Omental fat pad (tissue), 4 donors: Measurements from ENCODE around the gene SPATS2. TPM values are rescaled to one million over a fixed set of nuclear protein-coding genes. Genes with fewer than 3 reads are reported as not detected.
A peak's percentile ranks its signal among the peaks of the same experiment; 100 is the strongest.

Source experiments
- ATAC-seq: fragments of 150-250 bp; one replicate; pipeline ENCODE4 v1.9.1; 2016; ENCODE audit warnings: mild to moderate bottlenecking, moderate library complexity; ENCODE audit not compliant: low FRiP score
- DNase-seq: peaks from one replicate; pipeline ENCODE4 v3.0.0-alpha.2; 2019; ENCODE audit warnings: low spot score
- CTCF ChIP-seq, 3 donors: fragments of 450-650 bp; IDR thresholded peaks; one replicate each; pipeline ENCODE4 v1.5.1; 2016 to 2017; ENCODE audit warnings: antibody characterized with exemption in 3 of 3, mild to moderate bottlenecking in 3 of 3, moderate library complexity in 2 of 3
- total RNA-seq, 4 donors: library from RNA; depleted of rRNA; stranded (reverse); fragments of >200 nt; gene quantifications; one replicate each; pipeline ENCODE4 v1.1.0, GENCODE V29; 2016

Gene SPATS2
- total RNA-seq, 4 donors from 2014 or later: 8.0 to 16.2 (median 9.7) TPM

DNA sequence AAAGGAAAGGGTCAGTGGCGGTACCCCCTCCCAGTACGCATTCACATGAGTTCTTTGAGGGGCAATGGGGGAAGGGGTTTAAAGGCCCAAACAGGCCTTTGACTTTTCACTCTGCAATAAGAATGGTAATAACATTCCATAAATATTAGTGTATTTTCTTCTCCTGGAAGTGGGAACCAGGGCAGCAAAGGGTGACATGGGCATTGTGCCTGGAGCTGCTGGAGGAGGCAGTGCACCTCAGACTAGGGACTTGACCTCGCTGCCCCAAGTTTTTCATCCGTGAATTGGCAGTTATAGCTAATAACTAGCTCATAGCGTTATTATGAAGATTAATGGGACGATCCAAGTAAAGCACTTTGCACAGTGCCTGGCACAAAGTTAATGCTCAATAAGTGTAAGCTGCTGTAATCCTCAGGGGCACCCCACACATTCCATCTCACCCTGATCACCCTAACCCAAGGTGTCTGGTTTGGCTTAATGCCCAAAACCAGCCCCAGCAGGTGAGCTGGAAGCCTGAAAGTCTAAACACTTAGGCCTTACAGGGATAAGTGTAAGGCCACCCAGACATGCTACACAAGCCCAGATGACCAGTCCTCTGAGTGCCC, 168.8 kb downstream of the SPATS2 start:
- TF ChIP-seq CTCF (IDR thresholded peaks at IDR 0.05): no peak
- DNase-seq (no peak), ATAC-seq (no peak)

DNA sequence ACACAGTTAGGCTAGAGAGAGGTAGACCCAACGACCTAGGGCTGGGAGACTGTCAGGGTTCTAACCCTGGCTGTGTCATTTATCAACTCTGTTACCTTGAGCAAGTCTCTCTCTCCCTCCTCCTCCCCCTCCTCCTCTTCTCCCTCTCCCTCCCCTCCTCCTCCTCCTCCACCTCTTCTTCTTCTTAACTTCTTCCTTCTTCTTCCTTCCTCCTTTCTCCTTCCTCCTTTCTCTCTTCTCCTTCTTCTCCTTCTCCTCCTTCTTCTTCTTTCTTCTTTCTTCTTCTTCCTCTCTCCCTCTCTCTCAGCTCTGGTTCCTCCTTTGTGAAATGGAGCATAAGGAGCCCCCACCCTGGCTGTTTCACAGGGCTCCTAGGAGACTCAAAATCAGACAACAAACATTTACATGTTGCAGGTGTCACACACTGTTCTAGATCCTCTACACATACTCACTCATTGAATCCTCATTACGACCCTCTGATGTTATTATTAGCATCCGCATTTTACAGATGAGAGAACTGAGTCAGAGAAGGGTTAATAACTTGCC, 169.3 kb downstream of the SPATS2 start:
- DNase-seq (no peak), ATAC-seq (no peak)
- no peak for TF ChIP-seq CTCF (IDR thresholded peaks at IDR 0.05)

- ATAC-seq (no peak), DNase-seq (no peak)
- TF ChIP-seq CTCF (IDR thresholded peaks at IDR 0.05): no peak
These were observed 170.0 kb downstream of the SPATS2 start for GRCh38 chr12:49537231-49537751.

- no peak for DNase-seq
- no peak for TF ChIP-seq CTCF (IDR thresholded peaks at IDR 0.05)
- ATAC-seq: peak; percentile 45
These were observed 170.7 kb downstream of the SPATS2 start for GRCh38 chr12:49537752-49538509.

DNA sequence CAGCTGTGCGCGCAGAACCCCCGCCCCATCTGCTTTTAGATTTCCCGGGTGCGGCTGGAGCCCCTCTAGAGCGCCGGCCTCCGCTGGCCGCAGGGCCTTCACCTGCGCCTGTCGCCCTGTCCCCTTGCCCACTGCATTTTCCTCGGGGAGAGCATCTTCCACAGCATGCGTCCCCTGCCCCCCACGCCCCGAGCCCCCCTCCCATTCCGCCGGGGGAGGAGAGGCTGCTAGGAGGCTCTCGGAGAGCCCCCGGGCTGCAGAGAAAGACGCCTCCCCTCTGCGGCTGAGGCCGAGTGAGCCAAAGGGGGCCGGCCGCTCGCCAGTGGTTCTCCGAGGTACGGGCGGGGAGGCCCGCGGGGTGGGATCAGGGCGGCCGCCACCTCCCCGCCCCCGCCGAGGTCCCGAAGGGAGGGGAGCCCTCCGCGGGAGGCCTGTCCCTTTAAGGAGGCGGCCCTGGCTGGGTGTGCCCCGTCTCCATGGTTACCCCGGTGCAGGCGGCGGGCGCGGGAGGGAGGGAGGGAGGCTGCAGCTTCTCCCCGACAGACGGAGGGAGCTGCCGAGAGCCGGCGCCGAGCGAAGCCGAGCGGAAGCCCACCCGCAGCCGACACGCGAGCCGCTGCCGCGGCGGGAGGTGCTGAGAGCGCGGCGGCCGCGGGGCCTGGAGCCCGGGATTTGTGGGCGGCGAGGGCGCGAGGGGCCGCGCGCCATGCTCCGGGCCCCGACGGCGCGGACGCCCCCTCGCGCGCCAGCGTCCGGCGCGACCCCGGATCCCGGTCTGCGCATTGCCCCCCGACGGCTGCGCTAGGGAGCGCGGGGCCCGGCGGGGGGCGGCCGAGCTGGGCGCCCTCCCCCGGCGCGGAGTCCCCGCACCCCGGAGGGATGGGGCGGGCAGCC, 171.5 kb downstream of the SPATS2 start, which contains the start of gene KCNH3:
Gene KCNH3, plus strand, starts transcription at position 521 of the 894 bp plus-strand sequence. CDS start 387 bp downstream, outside the sequence.
- no peak for DNase-seq
- TF ChIP-seq CTCF (IDR thresholded peaks at IDR 0.05): no peak
- peak; percentile 66 for ATAC-seq

GRCh38 chr12:49539406-49540228, 172.4 kb downstream of the SPATS2 start:
- no peak for DNase-seq
- no peak for ATAC-seq
- TF ChIP-seq CTCF (IDR thresholded peaks at IDR 0.05): no peak
